Measurements from ENCODE around the gene GNAQ. TPM values are rescaled to one million over a fixed set of nuclear protein-coding genes. Genes with fewer than 3 reads are reported as not detected.

GNAQ gene
- total RNA-seq, 1 experiment from 2014 or later = 38.2 TPM

- Mint-ChIP-seq H3K36me3 (ENCODE audit: insufficient read depth, unreplicated experiment) (no peaks in the 10 kb centered on the region), H3K9me3 (ENCODE audit: unreplicated experiment) (no peaks in the 10 kb centered on the region), H3K27ac (ENCODE audit: low read depth, unreplicated experiment) (no peak overlapping the region), H3K4me1 (ENCODE audit: insufficient read depth, unreplicated experiment) (peaks cover 20% of the 10 kb centered on the region), H3K4me3 (ENCODE audit: unreplicated experiment) (no peak overlapping the region), H3K27me3 (ENCODE audit: insufficient read depth, unreplicated experiment) (no peaks in the 10 kb centered on the region)
- intact Hi-C loops (cut with micrococcal nuclease) = no loop called here
- ChIA-PET CTCF (no interaction called here), POLR2A (no interaction called here)
- no TSS peak for BruUV-seq (replicated peaks)
- no peak for TF ChIP-seq CTCF (IDR thresholded peaks at IDR 0.05; ENCODE audit: unreplicated experiment)
- DNase-seq (ENCODE audit: unreplicated experiment) = no peak
Observed at GRCh38 chr9:77983320-77983662, 48.3 kb downstream of the GNAQ start.

- ChIA-PET POLR2A (interaction anchor here (1.4 to 3.4 kb wide), 2 partner anchors 47 to 87 kb away, joined by 4 to 30 read pairs; partner anchors contain the start of gene GNAQ), CTCF (interaction anchor here (0.6 to 2.6 kb wide), 3 partner anchors 47 to 53 kb away, joined by 4 to 11 read pairs (median 5); no protein-coding TSS in a partner anchor)
- intact Hi-C loops (cut with micrococcal nuclease) = no loop called here
- H3K4me3 Mint-ChIP-seq (ENCODE audit: unreplicated experiment) = no peak overlapping the region
- no TSS peak for BruUV-seq (replicated peaks)
- peak overlapping the region; percentile 70 for H3K27ac Mint-ChIP-seq (ENCODE audit: low read depth, unreplicated experiment)
- H3K9me3 Mint-ChIP-seq (ENCODE audit: unreplicated experiment) = no peaks in the 10 kb centered on the region
- no peaks in the 10 kb centered on the region for H3K36me3 Mint-ChIP-seq (ENCODE audit: insufficient read depth, unreplicated experiment)
- TF ChIP-seq CTCF (IDR thresholded peaks at IDR 0.05; ENCODE audit: unreplicated experiment) = no peak
- no peak for DNase-seq (ENCODE audit: unreplicated experiment)
- H3K27me3 Mint-ChIP-seq (ENCODE audit: insufficient read depth, unreplicated experiment) = no peaks in the 10 kb centered on the region
- peaks cover 25% of the 10 kb centered on the region for H3K4me1 Mint-ChIP-seq (ENCODE audit: insufficient read depth, unreplicated experiment)
Observed at GRCh38 chr9:77982581-77983319, 48.9 kb downstream of the GNAQ start.

- CTCF ChIA-PET = interaction anchor here (0.6 to 2.6 kb wide), 7 partner anchors 8 to 139 kb away, joined by 3 to 11 read pairs (median 5); no protein-coding TSS in a partner anchor
- POLR2A ChIA-PET = interaction anchor here (0.6 to 3.4 kb wide), 13 partner anchors 8 to 159 kb away, joined by 3 to 30 read pairs (median 4); partner anchors contain the start of gene GNAQ
- no TSS peak for BruUV-seq (replicated peaks)
- no peak for DNase-seq (ENCODE audit: unreplicated experiment)
- peak overlapping the region; percentile 70 for H3K27ac Mint-ChIP-seq (ENCODE audit: low read depth, unreplicated experiment)
- no peaks in the 10 kb centered on the region for H3K36me3 Mint-ChIP-seq (ENCODE audit: insufficient read depth, unreplicated experiment)
- H3K4me1 Mint-ChIP-seq (ENCODE audit: insufficient read depth, unreplicated experiment) = peaks cover 34% of the 10 kb centered on the region
- peak overlapping the region; percentile 8 for H3K4me3 Mint-ChIP-seq (ENCODE audit: unreplicated experiment)
- H3K27me3 Mint-ChIP-seq (ENCODE audit: insufficient read depth, unreplicated experiment) = no peaks in the 10 kb centered on the region
- H3K9me3 Mint-ChIP-seq (ENCODE audit: unreplicated experiment) = no peaks in the 10 kb centered on the region
- intact Hi-C loops (cut with micrococcal nuclease) = no loop called here
- no peak for TF ChIP-seq CTCF (IDR thresholded peaks at IDR 0.05; ENCODE audit: unreplicated experiment)
Observed at GRCh38 chr9:77981907-77982306, 49.7 kb downstream of the GNAQ start.

- Mint-ChIP-seq H3K4me1 (ENCODE audit: insufficient read depth, unreplicated experiment) (peaks cover 35% of the 10 kb centered on the region), H3K9me3 (ENCODE audit: unreplicated experiment) (no peaks in the 10 kb centered on the region), H3K4me3 (ENCODE audit: unreplicated experiment) (peak overlapping the region; percentile 8), H3K27ac (ENCODE audit: low read depth, unreplicated experiment) (peak overlapping the region; percentile 70), H3K36me3 (ENCODE audit: insufficient read depth, unreplicated experiment) (no peaks in the 10 kb centered on the region), H3K27me3 (ENCODE audit: insufficient read depth, unreplicated experiment) (no peaks in the 10 kb centered on the region)
- TF ChIP-seq CTCF (IDR thresholded peaks at IDR 0.05; ENCODE audit: unreplicated experiment) = no peak
- BruUV-seq (replicated peaks) = no TSS peak
- POLR2A ChIA-PET = interaction anchor here (0.6 to 3.4 kb wide), 15 partner anchors 9 to 159 kb away, joined by 3 to 30 read pairs (median 4); partner anchors contain the start of gene GNAQ
- CTCF ChIA-PET = interaction anchor here (1.0 to 2.6 kb wide), 7 partner anchors 9 to 140 kb away, joined by 3 to 11 read pairs (median 5); no protein-coding TSS in a partner anchor
- intact Hi-C loops (cut with micrococcal nuclease) = no loop called here
- peak; percentile 82 for DNase-seq (ENCODE audit: unreplicated experiment)
Observed at GRCh38 chr9:77981332-77981731, 50.3 kb downstream of the GNAQ start.

Data from MCF 10A (cell line).